HCT116 (cell line): Measurements from ENCODE around the gene TMEM208. TPM values are rescaled to one million over a fixed set of nuclear protein-coding genes. Genes with fewer than 3 reads are reported as not detected.
A peak's percentile ranks its signal among the peaks of the same experiment; 100 is the strongest.

ENCODE experiments used
- ATAC-seq: fragments of 200-7000 bp; cut with Tn5 transposase; 2 replicates; pipeline ENCODE4 v1.9.1; 2020; ENCODE audit warnings: mild to moderate bottlenecking, moderate library complexity
- BruUV-seq: library from RNA; stranded (reverse); fragments of 400-500 nt; replicated peaks from 2 replicates; lab custom pipeline; 2021; lab: Mats Ljungman, UMichigan
- CTCF ChIA-PET: fragments of 300-600 bp; sonication (Branson Sonifier 250); formaldehyde crosslinking; loops from one replicate; lab custom pipeline; 2021; ENCODE audit warnings: antibody characterized with exemption; lab: Charles Lee
- POLR2A ChIA-PET: fragments of 300-600, 350-600 bp; sonication (Branson Sonifier 250); formaldehyde crosslinking; loops from one replicate; lab custom pipeline; 2021; ENCODE audit warnings: antibody characterized with exemption; lab: Charles Lee
- RAD21 ChIA-PET, 2 experiments: fragments of 300-600 bp; sonication (Branson Sonifier 250); formaldehyde crosslinking; loops; one replicate each; lab custom pipeline; 2023; ENCODE audit warnings: low total read pairs in 2 of 2; ENCODE audit not compliant: uncharacterized antibody in 2 of 2, unreplicated experiment in 2 of 2, low non-redundant PET in 1 of 2; lab: Charles Lee
- DNase-seq: peaks from one replicate; pipeline ENCODE4 v3.0.0-alpha.2; 2010; ENCODE audit warnings: low read depth, low spot score
- H2AFZ ChIP-seq: fragments of 200-600 bp; shearing (Covaris generic), sonication (generic); 2 replicates; pipeline ENCODE4 v1.6.1; 2017; ENCODE audit warnings: low read depth, mixed run types, mixed read lengths, antibody characterized with exemption, low read length; ENCODE audit not compliant: poor library complexity, severe bottlenecking
- H3K27ac ChIP-seq: 2 replicates; pipeline ENCODE4 v1.5.1; 2012; ENCODE audit warnings: low read depth, low read length
- H3K27me3 ChIP-seq: fragments of 200-600 bp; sonication (generic); 2 replicates; pipeline ENCODE4 v1.6.1; 2016; ENCODE audit warnings: mixed run types, low read length, mixed read lengths; ENCODE audit not compliant: insufficient read depth
- H3K36me3 ChIP-seq, 2 experiments: fragments of 200-500 bp in 1 of 2; fragments of 200-600 bp in 1 of 2; sonication (Bioruptor generic) in 1 of 2; sonication (generic) in 1 of 2; 2 replicates each; pipeline versions ENCODE4 v1.5.1 to v1.6.1; 2014 to 2016; ENCODE audit warnings: low read length in 2 of 2, inconsistent platforms in 1 of 2, mixed read lengths in 1 of 2, mixed run types in 1 of 2; ENCODE audit not compliant: insufficient read depth in 2 of 2, control insufficient read depth in 1 of 2
- H3K4me1 ChIP-seq, 2 experiments: fragments of 200-600 bp in 1 of 2; sonication (generic) in 1 of 2; 2 replicates each; pipeline versions ENCODE4 v1.5.1 to v1.6.1; 2012 to 2017; ENCODE audit warnings: low read length in 2 of 2, inconsistent platforms in 1 of 2, mild to moderate bottlenecking in 1 of 2, mixed read lengths in 1 of 2, mixed run types in 1 of 2, moderate library complexity in 1 of 2; ENCODE audit not compliant: insufficient read depth in 2 of 2, control insufficient read depth in 1 of 2
- H3K4me2 ChIP-seq: fragments of 200-600 bp; sonication (generic); 2 replicates; pipeline ENCODE4 v1.6.1; 2017; ENCODE audit warnings: mixed run types, low read length, mixed read lengths
- H3K4me3 ChIP-seq, 2 experiments: fragments of 200-600 bp in 1 of 2; sonication (generic) in 1 of 2; replicated peaks in 1 of 2; 2 replicates each; pipeline ENCODE4 v1.5.1; 2011 to 2016; ENCODE audit warnings: low read length in 2 of 2, control low read depth in 1 of 2, low read depth in 1 of 2, mild to moderate bottlenecking in 1 of 2, mixed read lengths in 1 of 2, mixed run types in 1 of 2
- H3K79me2 ChIP-seq: fragments of 200-600 bp; sonication (generic); 2 replicates; pipeline ENCODE4 v1.6.1; 2017; ENCODE audit warnings: mild to moderate bottlenecking, mixed run types, low read length, moderate library complexity, mixed read lengths; ENCODE audit not compliant: insufficient read depth
- H3K9ac ChIP-seq: fragments of 200-600 bp; sonication (generic); 2 replicates; pipeline ENCODE4 v1.6.1; 2016; ENCODE audit warnings: low read length, mixed read lengths
- H3K9me2 ChIP-seq: fragments of 200-600 bp; sonication (generic), shearing (Covaris generic); 2 replicates; pipeline ENCODE4 v1.6.1; 2017; ENCODE audit warnings: mixed run types, mild to moderate bottlenecking, moderate library complexity; ENCODE audit not compliant: insufficient read depth
- H3K9me3 ChIP-seq, 2 experiments: fragments of 200-500 bp in 1 of 2; fragments of 200-600 bp in 1 of 2; sonication (Bioruptor generic) in 1 of 2; sonication (generic) in 1 of 2; 2 replicates each; pipeline ENCODE4 v1.6.1; 2014 to 2017; ENCODE audit warnings: low read length in 2 of 2, mixed read lengths in 2 of 2, inconsistent platforms in 1 of 2, low read depth in 1 of 2, mild to moderate bottlenecking in 1 of 2, mixed run types in 1 of 2, moderate library complexity in 1 of 2; ENCODE audit not compliant: control insufficient read depth in 1 of 2, insufficient read depth in 1 of 2
- H4K20me1 ChIP-seq: fragments of 200-600 bp; sonication (generic), shearing (Covaris generic); 2 replicates; pipeline ENCODE4 v1.6.1; 2017; ENCODE audit warnings: mixed run types, mild to moderate bottlenecking, moderate library complexity; ENCODE audit not compliant: insufficient read depth
- ATF3 ChIP-seq: IDR thresholded peaks from 2 replicates; pipeline ENCODE4 v1.6.1; 2012
- CBX3 ChIP-seq: IDR thresholded peaks from 2 replicates; pipeline ENCODE4 v1.6.1; 2012; ENCODE audit warnings: low read depth
- CEBPB ChIP-seq: IDR thresholded peaks from 2 replicates; pipeline ENCODE4 v1.6.1; 2012; ENCODE audit warnings: low read depth
- CTCF ChIP-seq, 3 experiments: fragments of 200-600 bp in 1 of 3; sonication (generic) in 1 of 3; IDR thresholded peaks in 2 of 3; conservative IDR thresholded peaks in 1 of 3; 2 replicates each; pipeline ENCODE4 v1.5.1; 2012 to 2017; ENCODE audit warnings: low read depth in 2 of 3, low read length in 2 of 3, antibody characterized with exemption in 1 of 3, borderline replicate concordance in 1 of 3, control low read depth in 1 of 3, mild to moderate bottlenecking in 1 of 3, mixed read lengths in 1 of 3, mixed run types in 1 of 3, moderate library complexity in 1 of 3; ENCODE audit not compliant: insufficient read depth in 1 of 3
- ELF1 ChIP-seq: IDR thresholded peaks from 2 replicates; pipeline ENCODE4 v1.6.1; 2012; ENCODE audit warnings: low read depth, borderline replicate concordance
- EZH2 ChIP-seq: fragments of 200-600 bp; sonication (generic); IDR thresholded peaks from 2 replicates; pipeline ENCODE4 v1.6.1; 2017; ENCODE audit warnings: antibody characterized with exemption, mixed run types
- EZH2phosphoT487 ChIP-seq: fragments of 200-600 bp; IDR thresholded peaks from 2 replicates; pipeline ENCODE4 v1.6.1; 2018; ENCODE audit warnings: antibody characterized with exemption, borderline replicate concordance
- FOSL1 ChIP-seq: IDR thresholded peaks from 2 replicates; pipeline ENCODE4 v1.6.1; 2012; ENCODE audit warnings: low read depth
- JUND ChIP-seq: IDR thresholded peaks from 2 replicates; pipeline ENCODE4 v1.6.1; 2012
- MAX ChIP-seq: IDR thresholded peaks from 2 replicates; pipeline ENCODE4 v1.6.1; 2012
- POLR2A ChIP-seq: IDR thresholded peaks from 2 replicates; pipeline ENCODE4 v1.7.0; 2011; ENCODE audit warnings: borderline replicate concordance; ENCODE audit not compliant: insufficient read depth, insufficient read length; ENCODE audit errors: extremely low read depth
- RAD21 ChIP-seq: IDR thresholded peaks from 2 replicates; pipeline ENCODE4 v1.6.1; 2012; ENCODE audit warnings: low read depth, mild to moderate bottlenecking
- REST ChIP-seq: IDR thresholded peaks from 2 replicates; pipeline ENCODE4 v1.6.1; 2012; ENCODE audit warnings: low read depth
- SIN3A ChIP-seq: IDR thresholded peaks from 2 replicates; pipeline ENCODE4 v1.6.1; 2012; ENCODE audit warnings: low read depth
- SP1 ChIP-seq: IDR thresholded peaks from 2 replicates; pipeline ENCODE4 v1.6.1; 2012; ENCODE audit warnings: low read depth
- SRF ChIP-seq: IDR thresholded peaks from 2 replicates; pipeline ENCODE4 v1.6.1; 2012; ENCODE audit warnings: low read depth
- TCF7L2 ChIP-seq: IDR thresholded peaks from 2 replicates; pipeline ENCODE4 v1.7.0; 2011; ENCODE audit warnings: borderline replicate concordance, inconsistent platforms; ENCODE audit not compliant: insufficient read depth, insufficient read length; ENCODE audit errors: extremely low read depth
- YY1 ChIP-seq: IDR thresholded peaks from 2 replicates; pipeline ENCODE4 v1.6.1; 2011; ENCODE audit warnings: low read length, low read depth, moderate library complexity, mild to moderate bottlenecking; ENCODE audit not compliant: insufficient replicate concordance; ENCODE audit errors: extremely low read depth
- ZFX ChIP-seq: fragments of 450-650 bp; IDR thresholded peaks from 2 replicates; pipeline ENCODE4 v1.6.1; 2017
- ZNF274 ChIP-seq: fragments of 200-500 bp; sonication (Bioruptor generic); IDR thresholded peaks from 2 replicates; pipeline ENCODE4 v1.6.1; 2014; ENCODE audit warnings: mild to moderate bottlenecking, low read depth, low read length, inconsistent platforms
- intact Hi-C: fragments of 100-400 bp; cut with micrococcal nuclease; formaldehyde crosslinking; loops from 2 replicates; pipeline ENCODE4 v1.10.0; 2022
- total RNA-seq: library from RNA; stranded (reverse); gene quantifications from one replicate; pipeline ENCODE4 v1.2.1, GENCODE V29; 2021; ENCODE audit not compliant: unreplicated experiment

Gene TMEM208
- total RNA-seq, 1 experiment from 2014 or later: 36.1 TPM

GRCh38 chr16:67268136-67268579, 41.2 kb downstream of the TMEM208 start:
- Histone ChIP-seq H3K9ac (peak overlapping the region; percentile 50), H3K4me3 (peak overlapping the region in 1 of 2 experiments; percentile 25; a peak in 1 of 4 replicates), H3K27me3 (no peaks in the 10 kb centered on the region), H3K4me1 (peaks cover 27 to 42% of the 10 kb centered on the region in 2 experiments), H3K79me2 (no peaks in the 10 kb centered on the region), H3K9me2 (no peaks in the 10 kb centered on the region), H3K9me3 (no peaks in the 10 kb centered on the region), H2AFZ (no peak overlapping the region), H3K4me2 (peak overlapping the region; percentile 66), H4K20me1 (no peaks in the 10 kb centered on the region), H3K36me3 (no peaks in the 10 kb centered on the region), H3K27ac (peak overlapping the region; percentile 66)
- no TSS peak for BruUV-seq
- intact Hi-C loops: no loop called here
- DNase-seq (peak; percentile 81), ATAC-seq (peak; percentile 90)
- RAD21 ChIA-PET: interaction anchor here in 1 of 2 experiments (0.7 to 1.6 kb wide), 2 partner anchors 9 to 20 kb away, joined by 3 read pairs; no protein-coding TSS in a partner anchor
- CTCF ChIA-PET: interaction anchor here (0.7 to 1.2 kb wide), 3 partner anchors 22 to 246 kb away, joined by 3 to 4 read pairs (median 3); no protein-coding TSS in a partner anchor
- POLR2A ChIA-PET: interaction anchor here (2.2 to 3.4 kb wide), 2 partner anchors 10 to 21 kb away, joined by 8 to 12 read pairs; partner anchors contain the start of gene FHOD1
- TF ChIP-seq SP1 (peak; percentile 59), ELF1 (no peak), MAX (peak; percentile 65; the same call in 1 of the 2 replicates), CEBPB (no peak), FOSL1 (peak; percentile 72), TCF7L2 (no peak), EZH2phosphoT487 (no peak), ZFX (no peak), REST (no peak), POLR2A (no peak), RAD21 (no peak), YY1 (no peak), SIN3A (no peak; the same call in 1 of the 2 replicates), CTCF (IDR thresholded peaks at IDR 0.05 in 2 of 3, conservative IDR thresholded peaks at IDR 0.05 in 1 of 3; ENCODE audit: borderline replicate concordance in 1 of 3, insufficient read depth in 1 of 3, low read depth in 2 of 3, low read length in 2 of 3) (no peak), ATF3 (no peak), SRF (peak; percentile 45; the same call in 1 of the 2 replicates), EZH2 (no peak), CBX3 (no peak; the same call in 1 of the 2 replicates), JUND (peak; percentile 63), ZNF274 (no peak)
